Activated naive CD8-positive, alpha-beta T cell treated with anti-CD3 and anti-CD28 coated beads, Interleukin-2, amount 10 ng/mL, durations not matched to agents 7 days and 5 days (primary cell): ENCODE data around the gene PADI3. TPM values are rescaled to one million over a fixed set of nuclear protein-coding genes. Genes with fewer than 3 reads are reported as not detected.

ENCODE experiments used
- ATAC-seq: fragments of 150-1000 bp; cut with Tn5 transposase; one replicate; pipeline ENCODE4 v1.10.0; 2021; ENCODE audit warnings: low read depth, moderate library complexity
- POLR2A ChIA-PET: fragments of 350-600 bp; sonication (Branson Sonifier 250); formaldehyde crosslinking; loops from one replicate; lab custom pipeline; 2021; ENCODE audit warnings: antibody characterized with exemption; lab: Charles Lee
- DNase-seq: peaks from one replicate; pipeline ENCODE4 v3.0.0; 2021
- H3K27ac Mint-ChIP-seq: one replicate; pipeline ENCODE4 v1.8.0; 2022; ENCODE audit warnings: mild to moderate bottlenecking, mixed read lengths
- H3K27me3 Mint-ChIP-seq: one replicate; pipeline ENCODE4 v1.8.0; 2022; ENCODE audit warnings: mild to moderate bottlenecking, moderate library complexity, mixed read lengths
- H3K36me3 Mint-ChIP-seq: one replicate; pipeline ENCODE4 v1.8.0; 2021; ENCODE audit warnings: mild to moderate bottlenecking, mixed read lengths
- H3K4me1 Mint-ChIP-seq: one replicate; pipeline ENCODE4 v1.8.0; 2021; ENCODE audit warnings: mixed read lengths
- H3K4me3 Mint-ChIP-seq: one replicate; pipeline ENCODE4 v1.8.0; 2022; ENCODE audit warnings: mild to moderate bottlenecking, moderate library complexity, mixed read lengths
- H3K9me3 Mint-ChIP-seq: one replicate; pipeline ENCODE4 v1.8.0; 2021; ENCODE audit warnings: mixed read lengths
- microRNA-seq: library from miRNA; unstranded; fragments of <30 nt; microRNA quantifications from one replicate; pipeline ENCODE4 v1.2.0, GENCODE V29; 2022
- total RNA-seq, 2 experiments: library from RNA; stranded (reverse); gene quantifications; one replicate each; pipeline ENCODE4 v1.2.3, GENCODE V29; 2021

PADI3 gene
- total RNA-seq, 2 experiments from 2014 or later, result not detected

DNA sequence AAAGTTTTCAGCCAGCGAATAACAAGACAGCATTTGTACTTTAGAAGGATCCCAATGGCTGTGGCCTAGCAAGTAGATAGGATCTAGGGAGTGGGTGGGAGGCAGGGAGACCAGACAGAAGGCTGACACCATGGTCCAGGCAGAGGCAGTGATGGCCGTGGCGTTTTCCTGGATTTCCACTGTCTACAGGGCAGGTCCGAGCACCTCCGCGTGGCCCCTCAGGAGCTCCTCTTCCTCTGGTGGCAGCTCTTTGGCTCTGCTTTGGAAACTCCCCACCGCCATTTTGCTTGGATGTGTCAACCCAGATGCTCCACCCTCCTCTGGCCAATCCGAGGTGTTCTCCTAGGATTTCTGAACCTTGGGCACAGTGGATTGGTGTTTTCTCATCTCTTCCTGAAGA lies 84.2 kb downstream of the PADI3 start:
- Mint-ChIP-seq H3K4me3 (no peak overlapping the region), H3K27me3 (peaks cover 4% of the 10 kb centered on the region), H3K36me3 (no peaks in the 10 kb centered on the region), H3K9me3 (no peaks in the 10 kb centered on the region), H3K4me1 (no peaks in the 10 kb centered on the region), H3K27ac (no peak overlapping the region)
- DNase-seq, result no peak
- no peak for ATAC-seq
- POLR2A ChIA-PET, result no interaction called here

Small RNAs within 50 kb of the gene (microRNA-seq; reads per million reads assigned to microRNA genes)
- gene MIR3972, result not detected

Other genes starting within 250 kb of the PADI3 start
- gene ATP13A2, start 237.2 kb upstream of the PADI3 start, total RNA-seq, result 10 to 100 TPM; 45.1 to 45.3 TPM
- gene SDHB, start 195.1 kb upstream of the PADI3 start, total RNA-seq, result 10 to 100 TPM; 72.4 to 74.7 TPM
- gene PADI2, start 129.6 kb upstream of the PADI3 start, total RNA-seq, result under 1 TPM; 0.08 to 0.23 TPM
- not detected for gene PADI1, start 44.0 kb upstream of the PADI3 start, total RNA-seq
- gene PADI4, start 59.1 kb downstream of the PADI3 start, total RNA-seq, result 1 to 10 TPM; 4.3 to 4.9 TPM
- gene PADI6, start 123.1 kb downstream of the PADI3 start, total RNA-seq, result not detected
- 100 to 1,000 TPM; 106 to 113 TPM for gene RCC2, start 190.6 kb downstream of the PADI3 start, total RNA-seq